ENCODE measurements around the gene POLD2.

POLD2 gene

GRCh38 chr7:44071726-44072363, 51.5 kb downstream of the POLD2 start:
- CTCF ChIA-PET: interaction anchor here (0.7 to 6.7 kb wide), 23 partner anchors 8 to 406 kb away, joined by 3 to 88 read pairs (median 4); partner anchors contain the start of genes POLD2 and YKT6

GRCh38 chr7:44068054-44068453, 55.3 kb downstream of the POLD2 start:
- POLR2A ChIA-PET: interaction anchor here (0.6 to 2.2 kb wide), 6 partner anchors 12 to 133 kb away, joined by 3 to 5 read pairs (median 3); partner anchors contain the start of gene YKT6
- no peak overlapping the region for H3K4me3 ChIP-seq (ENCODE audit: low read depth, low read length)
- DNase-seq (ENCODE audit: low read depth, low spot score): no peak
- CTCF ChIA-PET: interaction anchor here (0.5 to 2.8 kb wide), 4 partner anchors 13 to 829 kb away, joined by 3 to 27 read pairs (median 4); no protein-coding TSS in a partner anchor
- TF ChIP-seq CTCF (IDR thresholded peaks at IDR 0.05; ENCODE audit: insufficient read depth, low read length, missing control alignments): no peak

More at GRCh38 chr7:44071726-44072363, 51.5 kb downstream of the POLD2 start:
- POLR2A ChIA-PET: interaction anchor here (0.9 to 1.0 kb wide), 2 partner anchors 27 to 43 kb away, joined by 3 to 8 read pairs; partner anchors contain the start of gene DBNL
- no peak for DNase-seq (ENCODE audit: low read depth, low spot score)
- H3K4me3 ChIP-seq (ENCODE audit: low read depth, low read length): no peak overlapping the region
- no peak for TF ChIP-seq CTCF (IDR thresholded peaks at IDR 0.05; ENCODE audit: insufficient read depth, low read length, missing control alignments)

- no peak for DNase-seq (ENCODE audit: low read depth, low spot score)
- H3K4me3 ChIP-seq (ENCODE audit: low read depth, low read length): no peak overlapping the region
- TF ChIP-seq CTCF (IDR thresholded peaks at IDR 0.05; ENCODE audit: insufficient read depth, low read length, missing control alignments): no peak
- CTCF ChIA-PET: interaction anchor here (0.5 to 2.8 kb wide), 3 partner anchors 129 to 829 kb away, joined by 3 to 27 read pairs (median 3); no protein-coding TSS in a partner anchor
- POLR2A ChIA-PET: interaction anchor here (0.6 to 2.2 kb wide), 8 partner anchors 13 to 133 kb away, joined by 3 to 5 read pairs (median 3); partner anchors contain the start of genes POLD2 and YKT6
These were observed 56.0 kb downstream of the POLD2 start for GRCh38 chr7:44067064-44067951.

- H3K4me3 ChIP-seq (ENCODE audit: low read depth, low read length): no peak overlapping the region
- ChIA-PET POLR2A (interaction anchor here (0.8 to 2.2 kb wide), 7 partner anchors 9 to 134 kb away, joined by 3 to 5 read pairs (median 4); partner anchors contain the start of genes POLD2 and YKT6), CTCF (interaction anchor here (0.9 to 2.8 kb wide), 5 partner anchors 16 to 135 kb away, joined by 3 to 27 read pairs (median 3); no protein-coding TSS in a partner anchor)
- no peak for DNase-seq (ENCODE audit: low read depth, low spot score)
- no peak for TF ChIP-seq CTCF (IDR thresholded peaks at IDR 0.05; ENCODE audit: insufficient read depth, low read length, missing control alignments)
These were observed 56.8 kb downstream of the POLD2 start for GRCh38 chr7:44066494-44067063.

GRCh38 chr7:44066111-44066460, 57.3 kb downstream of the POLD2 start:
- CTCF ChIA-PET: interaction anchor here (0.9 to 1.5 kb wide), 5 partner anchors 10 to 135 kb away, joined by 3 to 6 read pairs (median 3); partner anchors contain the start of gene YKT6
- POLR2A ChIA-PET: interaction anchor here (1.2 to 1.9 kb wide), 4 partner anchors 9 to 58 kb away, joined by 4 to 5 read pairs (median 4); partner anchors contain the start of gene POLD2
- no peak for TF ChIP-seq CTCF (IDR thresholded peaks at IDR 0.05; ENCODE audit: insufficient read depth, low read length, missing control alignments)
- H3K4me3 ChIP-seq (ENCODE audit: low read depth, low read length): no peak overlapping the region
- DNase-seq (ENCODE audit: low read depth, low spot score): no peak

Measured in AG04449 (cell line).